GM21786 (cell line): ENCODE results near the gene CBX5.
"Not testable (repeated sequence)": the region's sequence is repeated elsewhere in the genome, so short reads cannot be mapped to it uniquely, and the experiment has no call there.

Experiments
- ATAC-seq: cut with Tn5 transposase; IDR thresholded peaks from one replicate; pipeline ENCODE4 v1.9.1; 2021; ENCODE audit not compliant: unreplicated experiment

CBX5 gene

GRCh38 chr12:54201001-54201794 is 78.7 kb downstream of the CBX5 start:
- no peak for ATAC-seq

GRCh38 chr12:54200412-54200811 is 79.5 kb downstream of the CBX5 start:
- ATAC-seq, result no peak

- no peak for ATAC-seq
Observed at GRCh38 chr12:54199917-54200316, 80.0 kb downstream of the CBX5 start.

- ATAC-seq, result no peak
Observed at GRCh38 chr12:54199034-54199433, 80.9 kb downstream of the CBX5 start.

GRCh38 chr12:54197431-54197909 is 82.5 kb downstream of the CBX5 start:
- no peak for ATAC-seq

GRCh38 chr12:54197010-54197409 is 82.9 kb downstream of the CBX5 start:
- ATAC-seq, result no peak

GRCh38 chr12:54196396-54196795 is 83.5 kb downstream of the CBX5 start:
- ATAC-seq, result no peak

- no peak for ATAC-seq
Observed at GRCh38 chr12:54195737-54196347, 84.1 kb downstream of the CBX5 start.

- no peak for ATAC-seq
Observed at GRCh38 chr12:54195080-54195736, 84.7 kb downstream of the CBX5 start.

GRCh38 chr12:54194611-54195010 is 85.3 kb downstream of the CBX5 start:
- ATAC-seq, result not testable (repeated sequence)

- ATAC-seq, result no peak
Observed at GRCh38 chr12:54193434-54193833, 86.5 kb downstream of the CBX5 start.

- no peak for ATAC-seq
Observed at GRCh38 chr12:54191550-54192022, 88.3 kb downstream of the CBX5 start.

GRCh38 chr12:54191126-54191525 is 88.8 kb downstream of the CBX5 start:
- no peak for ATAC-seq

GRCh38 chr12:54189198-54189539 is 90.8 kb downstream of the CBX5 start:
- peak; percentile 8 for ATAC-seq

- no peak for ATAC-seq
Observed at GRCh38 chr12:54187075-54187474, 92.8 kb downstream of the CBX5 start.

GRCh38 chr12:54185919-54186318 is 94.0 kb downstream of the CBX5 start:
- ATAC-seq, result no peak

- ATAC-seq, result not testable (repeated sequence)
Observed at GRCh38 chr12:54185297-54185696, 94.6 kb downstream of the CBX5 start.

- ATAC-seq, result no peak
Observed at GRCh38 chr12:54184024-54184805, 95.7 kb downstream of the CBX5 start.

GRCh38 chr12:54182981-54183380 is 96.9 kb downstream of the CBX5 start:
- ATAC-seq, result no peak

- no peak for ATAC-seq
Observed at GRCh38 chr12:54182086-54182485, 97.8 kb downstream of the CBX5 start.
